Stimulated activated CD8-positive, alpha-beta memory T cell treated with anti-CD3 and anti-CD28 coated beads, Interleukin-12 subunit alpha, Interleukin-12 subunit beta, amount 100 ng/mL, for 24 hours (primary cell): ENCODE measurements around the gene MRPS18A.
"Not testable (repeated sequence)": the region's sequence is repeated elsewhere in the genome, so short reads cannot be mapped to it uniquely, and the experiment has no call there.

ENCODE experiments used
- DNase-seq: peaks from one replicate; pipeline ENCODE4 v3.0.0-alpha.2; 2020; ENCODE audit errors: extremely low read depth

MRPS18A gene

GRCh38 chr6:43671011-43671800 lies 16.4 kb downstream of the MRPS18A start:
- DNase-seq = no peak

GRCh38 chr6:43670623-43670986 lies 17.0 kb downstream of the MRPS18A start:
- no peak for DNase-seq

- DNase-seq = no peak
These were observed 17.5 kb downstream of the MRPS18A start for GRCh38 chr6:43669922-43670622.

- no peak for DNase-seq
These were observed 18.3 kb downstream of the MRPS18A start for GRCh38 chr6:43669050-43669921.

- DNase-seq = no peak
These were observed 19.2 kb downstream of the MRPS18A start for GRCh38 chr6:43668151-43669028.

- peak; percentile 52 for DNase-seq
These were observed 20.1 kb downstream of the MRPS18A start for GRCh38 chr6:43667245-43668150.

- DNase-seq = no peak
These were observed 21.2 kb downstream of the MRPS18A start for GRCh38 chr6:43666196-43666920.

GRCh38 chr6:43665376-43665775 lies 22.2 kb downstream of the MRPS18A start:
- DNase-seq = no peak

- DNase-seq = not testable (repeated sequence)
These were observed 24.6 kb downstream of the MRPS18A start for GRCh38 chr6:43662948-43663347.

- no peak for DNase-seq
These were observed 29.4 kb downstream of the MRPS18A start for GRCh38 chr6:43658161-43658560.

- no peak for DNase-seq
These were observed 30.3 kb downstream of the MRPS18A start for GRCh38 chr6:43657221-43657802.

GRCh38 chr6:43652822-43653221 lies 34.8 kb downstream of the MRPS18A start:
- not testable (repeated sequence) for DNase-seq

- DNase-seq = no peak
These were observed 39.3 kb downstream of the MRPS18A start for GRCh38 chr6:43648248-43648647.

- no peak for DNase-seq
These were observed 40.0 kb downstream of the MRPS18A start for GRCh38 chr6:43647613-43648012.

- no peak for DNase-seq
These were observed 42.0 kb downstream of the MRPS18A start for GRCh38 chr6:43645613-43645964.

GRCh38 chr6:43644940-43645612 lies 42.5 kb downstream of the MRPS18A start, which contains the start of gene RSPH9:
TSS of gene RSPH9 (plus strand) at chr6:43645036. CDS start at chr6:43645099, 63 bp downstream.
- DNase-seq = peak; percentile 35

- DNase-seq = no peak
These were observed 47.4 kb downstream of the MRPS18A start for GRCh38 chr6:43639984-43640800.

GRCh38 chr6:43636308-43636659 lies 51.3 kb downstream of the MRPS18A start:
- DNase-seq = no peak
